SK-N-SH (cell line): ENCODE results near the gene IGF2. TPM values are rescaled to one million over a fixed set of nuclear protein-coding genes. Genes with fewer than 3 reads are reported as not detected.
A peak's percentile ranks its signal among the peaks of the same experiment; 100 is the strongest.

Source experiments
- CTCF ChIA-PET: fragments of 300-600, 350-600 bp; formaldehyde crosslinking; extraction: SDS; loops from one replicate; lab custom pipeline; 2021; lab: Yijun Ruan, JAX
- POLR2A ChIA-PET: fragments of 350-600 bp; sonication (Branson Sonifier 250); formaldehyde crosslinking; extraction: SDS; loops from one replicate; lab custom pipeline; 2020; ENCODE audit warnings: antibody characterized with exemption, inconsistent platforms; lab: Yijun Ruan, JAX
- DNase-seq: peaks from one replicate; pipeline ENCODE4 v3.0.0; 2012
- H2AFZ ChIP-seq: fragments of 200-600 bp; sonication (generic); 2 replicates; pipeline ENCODE4 v1.8.1; 2016; ENCODE audit warnings: antibody characterized with exemption, mild to moderate bottlenecking, low read depth
- H3F3A ChIP-seq: fragments of 200-600 bp; sonication (generic); replicated peaks from 2 replicates; pipeline ENCODE3; 2016; ENCODE audit warnings: antibody characterized with exemption, mild to moderate bottlenecking; ENCODE audit not compliant: insufficient read depth
- H3K27ac ChIP-seq, 2 experiments: fragments of 200-500 bp in 1 of 2; fragments of 200-600 bp in 1 of 2; sonication (Bioruptor generic) in 1 of 2; sonication (generic), shearing (Covaris generic) in 1 of 2; 2 replicates each; pipeline versions ENCODE4 v1.5.1 to v1.6.1; 2014 to 2016; ENCODE audit warnings: low read depth in 2 of 2, inconsistent platforms in 1 of 2, low read length in 1 of 2, mild to moderate bottlenecking in 1 of 2, mixed read lengths in 1 of 2
- H3K27me3 ChIP-seq: fragments of 200-600 bp; sonication (generic), shearing (Covaris generic); 2 replicates; pipeline ENCODE4 v1.6.1; 2016; ENCODE audit warnings: mixed run types; ENCODE audit not compliant: insufficient read depth
- H3K36me3 ChIP-seq, 2 experiments: fragments of 200-500 bp in 1 of 2; fragments of 200-600 bp in 1 of 2; sonication (Bioruptor generic) in 1 of 2; sonication (generic) in 1 of 2; replicated peaks in 1 of 2; 2 replicates each; pipeline versions ENCODE3 to v1.5.1; 2014 to 2016; ENCODE audit warnings: low read length in 1 of 2, mild to moderate bottlenecking in 1 of 2; ENCODE audit not compliant: insufficient read depth in 2 of 2, control insufficient read depth in 1 of 2
- H3K4me1 ChIP-seq, 2 experiments: fragments of 200-500 bp in 1 of 2; fragments of 200-600 bp in 1 of 2; sonication (Bioruptor generic) in 1 of 2; sonication (generic), shearing (Covaris generic) in 1 of 2; 2 replicates each; pipeline versions ENCODE4 v1.5.1 to v1.6.1; 2014 to 2016; ENCODE audit warnings: low read depth in 1 of 2, low read length in 1 of 2, mixed run types in 1 of 2; ENCODE audit not compliant: insufficient read depth in 2 of 2, control insufficient read depth in 1 of 2
- H3K4me2 ChIP-seq: fragments of 200-600 bp; sonication (generic), shearing (Covaris generic); 2 replicates; pipeline ENCODE4 v1.6.1; 2017; ENCODE audit warnings: mixed run types
- H3K4me3 ChIP-seq, 2 experiments: fragments of 200-500 bp in 1 of 2; fragments of 200-600 bp in 1 of 2; sonication (Bioruptor generic) in 1 of 2; sonication (generic), shearing (Covaris generic) in 1 of 2; 2 replicates each; pipeline versions ENCODE4 v1.5.1 to v1.8.1; 2014 to 2016; ENCODE audit warnings: low read depth in 2 of 2, inconsistent platforms in 1 of 2, low read length in 1 of 2, mild to moderate bottlenecking in 1 of 2, mixed read lengths in 1 of 2, moderate library complexity in 1 of 2
- H3K79me2 ChIP-seq: fragments of 200-600 bp; sonication (generic); 2 replicates; pipeline ENCODE4 v1.8.1; 2017; ENCODE audit warnings: mild to moderate bottlenecking; ENCODE audit not compliant: insufficient read depth
- H3K9ac ChIP-seq: fragments of 200-600 bp; sonication (generic); 2 replicates; pipeline ENCODE4 v1.6.1; 2017; ENCODE audit warnings: mixed run types
- H3K9me2 ChIP-seq: fragments of 200-600 bp; sonication (generic); 2 replicates; pipeline ENCODE4 v1.6.1; 2017; ENCODE audit warnings: mixed run types
- H3K9me3 ChIP-seq: fragments of 200-600 bp; sonication (generic); 2 replicates; pipeline ENCODE4 v1.6.1; 2017; ENCODE audit warnings: mixed run types, mild to moderate bottlenecking, moderate library complexity
- H4K20me1 ChIP-seq: fragments of 200-600 bp; sonication (generic); 2 replicates; pipeline ENCODE4 v1.6.1; 2017; ENCODE audit warnings: mild to moderate bottlenecking, mixed run types; ENCODE audit not compliant: insufficient read depth
- ELF1 ChIP-seq: IDR thresholded peaks from 2 replicates; pipeline ENCODE4 v1.4.0; 2012
- FOSL2 ChIP-seq: IDR thresholded peaks from 2 replicates; pipeline ENCODE4 v1.4.0; 2012; ENCODE audit warnings: low read depth, mild to moderate bottlenecking, moderate library complexity, borderline replicate concordance
- FOXJ3 ChIP-seq: sonication (generic); formaldehyde crosslinking; IDR thresholded peaks from 2 replicates; pipeline ENCODE4 v1.5.1; 2020; ENCODE audit warnings: mild to moderate bottlenecking, missing genetic modification reagents
- FOXM1 ChIP-seq: IDR thresholded peaks from 2 replicates; pipeline ENCODE4 v1.4.0; 2012; ENCODE audit warnings: low read depth, mild to moderate bottlenecking
- GABPA ChIP-seq: IDR thresholded peaks from 2 replicates; pipeline ENCODE4 v1.4.0; 2012; ENCODE audit warnings: low read depth, mild to moderate bottlenecking
- IRF3 ChIP-seq: fragments of 150-350 bp; IDR thresholded peaks from 2 replicates; pipeline ENCODE4 v1.6.1; 2016; ENCODE audit warnings: mild to moderate bottlenecking, low read depth, low read length
- JUND ChIP-seq: IDR thresholded peaks from 2 replicates; pipeline ENCODE4 v1.4.0; 2012
- MEF2A ChIP-seq: IDR thresholded peaks from 2 replicates; pipeline ENCODE4 v1.4.0; 2012; ENCODE audit warnings: low read depth, borderline replicate concordance
- MXI1 ChIP-seq: IDR thresholded peaks from 2 replicates; pipeline ENCODE4 v1.6.1; 2012; ENCODE audit warnings: mild to moderate bottlenecking, low read depth, low read length, improper control_type of control experiment
- PBX3 ChIP-seq: IDR thresholded peaks from 2 replicates; pipeline ENCODE4; 2012
- RAD21 ChIP-seq: IDR thresholded peaks from 2 replicates; pipeline ENCODE4 v1.6.1; 2012; ENCODE audit warnings: mild to moderate bottlenecking, low read length
- SIN3A ChIP-seq: IDR thresholded peaks from 2 replicates; pipeline ENCODE4 v1.6.1; 2012; ENCODE audit warnings: low read depth, mild to moderate bottlenecking, low read length, moderate library complexity, borderline replicate concordance
- YY1 ChIP-seq: IDR thresholded peaks from 2 replicates; pipeline ENCODE4 v1.4.0; 2012; ENCODE audit warnings: low read depth, mild to moderate bottlenecking
- WGBS: methylation state at CpG from one replicate; pipeline ENCODE4 v1.1.6; 2017; ENCODE audit warnings: low lambda C conversion rate; 5-methylcytosine and 5-hydroxymethylcytosine counted together
- polyA plus RNA-seq, 3 experiments: library from polyadenylated mRNA; depleted of rRNA; stranded (reverse); fragments of >200 nt; gene quantifications; 2 replicates each; pipeline ENCODE4 v1.2.3, GENCODE V29; 2012
- TF ChIP-seq, protein P1 (sequence below): fragments of 150-350 bp; IDR thresholded peaks from 2 replicates; pipeline ENCODE4 v1.6.1; 2017; ENCODE audit warnings: antibody characterized with exemption, low read length, low read depth, borderline replicate concordance
- TF ChIP-seq, protein P2 (sequence below): IDR thresholded peaks from 2 replicates; pipeline ENCODE4 v1.4.0; 2012; ENCODE audit warnings: low read depth, borderline replicate concordance

Gene IGF2
- polyA plus RNA-seq, 1 of the 3 experiments (the other 2 are of a cell fraction): 0.05 TPM

GRCh38 chr11:2173761-2174160, 34.6 kb upstream of the IGF2 start:
- Histone ChIP-seq H3K27ac (no peak overlapping the region), H3K4me2 (no peak overlapping the region), H3K9ac (no peak overlapping the region), H3K79me2 (no peaks in the 10 kb centered on the region), H2AFZ (no peak overlapping the region), H3K27me3 (no peaks in the 10 kb centered on the region), H3F3A (no peaks in the 10 kb centered on the region), H4K20me1 (no peaks in the 10 kb centered on the region), H3K4me1 (peaks cover 0 to 37% of the 10 kb centered on the region in 2 experiments; a peak in 1 of 4 replicates), H3K36me3 (no peaks in the 10 kb centered on the region), H3K9me3 (no peaks in the 10 kb centered on the region), H3K9me2 (no peaks in the 10 kb centered on the region), H3K4me3 (no peak overlapping the region)
- ChIA-PET CTCF (interaction anchor here (0.7 to 14.7 kb wide), 6 partner anchors 9 to 519 kb away, joined by 3 to 253 read pairs (median 6); partner anchors contain the start of gene INS), POLR2A (no interaction called here)
- 48% methylated on average over 4 of the region's 11 CpGs for WGBS
- DNase-seq: no peak
- no peak for TF ChIP-seq YY1
- no peak for TF ChIP-seq ELF1
- no peak for TF ChIP-seq MEF2A
- no peak for TF ChIP-seq GABPA
- no peak for TF ChIP-seq FOSL2
- no peak for TF ChIP-seq JUND
- TF ChIP-seq, protein P1, sequence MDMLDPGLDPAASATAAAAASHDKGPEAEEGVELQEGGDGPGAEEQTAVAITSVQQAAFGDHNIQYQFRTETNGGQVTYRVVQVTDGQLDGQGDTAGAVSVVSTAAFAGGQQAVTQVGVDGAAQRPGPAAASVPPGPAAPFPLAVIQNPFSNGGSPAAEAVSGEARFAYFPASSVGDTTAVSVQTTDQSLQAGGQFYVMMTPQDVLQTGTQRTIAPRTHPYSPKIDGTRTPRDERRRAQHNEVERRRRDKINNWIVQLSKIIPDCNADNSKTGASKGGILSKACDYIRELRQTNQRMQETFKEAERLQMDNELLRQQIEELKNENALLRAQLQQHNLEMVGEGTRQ: no peak
- no peak for TF ChIP-seq MXI1

DNA sequence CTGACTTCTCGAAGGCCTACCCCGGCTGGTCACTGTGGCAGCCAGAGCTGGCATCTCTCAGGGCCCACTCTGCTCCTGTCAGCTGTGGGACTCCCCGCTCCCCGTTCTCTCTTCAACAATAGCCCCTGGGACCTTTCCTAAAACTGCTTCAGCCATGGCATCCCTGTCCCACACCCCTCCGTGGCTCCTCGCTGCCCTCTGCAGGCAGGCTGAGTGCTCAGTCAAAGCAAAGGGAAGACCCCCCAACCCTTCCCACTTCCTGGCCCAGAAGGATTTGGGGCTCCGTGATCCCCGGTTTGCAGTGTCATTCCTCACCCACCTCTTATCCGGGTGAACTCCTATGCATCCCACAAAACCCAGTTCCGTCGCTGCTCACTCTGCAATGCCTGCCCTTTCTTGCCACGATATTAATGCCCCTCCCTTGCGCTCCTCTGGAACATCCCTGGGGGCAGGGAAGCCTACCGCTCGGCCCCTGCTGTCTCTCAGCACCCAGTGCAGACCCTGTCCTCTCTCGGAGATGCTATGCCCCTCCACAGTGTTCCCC, 34.0 kb upstream of the IGF2 start:
- no peaks in the 10 kb centered on the region for H3K79me2 ChIP-seq
- no peaks in the 10 kb centered on the region for H3K27me3 ChIP-seq
- no peak overlapping the region for H3K4me3 ChIP-seq
- H3F3A ChIP-seq: no peaks in the 10 kb centered on the region
- 56% methylated on average over 13 of the region's 16 CpGs for WGBS
- H2AFZ ChIP-seq: no peak overlapping the region
- peaks cover 0 to 42% of the 10 kb centered on the region in 2 experiments; a peak in 1 of 4 replicates for H3K4me1 ChIP-seq
- no peaks in the 10 kb centered on the region for H4K20me1 ChIP-seq
- POLR2A ChIA-PET: no interaction called here
- no peaks in the 10 kb centered on the region for H3K9me3 ChIP-seq
- no peak overlapping the region for H3K9ac ChIP-seq
- CTCF ChIA-PET: interaction anchor here (0.7 to 14.7 kb wide), 5 partner anchors 10 to 518 kb away, joined by 3 to 253 read pairs (median 5); partner anchors contain the start of gene INS
- TF ChIP-seq FOSL2: no peak
- peak; percentile 28; the same call in 1 of the 2 replicates for TF ChIP-seq RAD21
- H3K9me2 ChIP-seq: no peaks in the 10 kb centered on the region
- no peak overlapping the region for H3K27ac ChIP-seq
- H3K4me2 ChIP-seq: no peak overlapping the region
- DNase-seq: no peak
- H3K36me3 ChIP-seq: no peaks in the 10 kb centered on the region

DNA sequence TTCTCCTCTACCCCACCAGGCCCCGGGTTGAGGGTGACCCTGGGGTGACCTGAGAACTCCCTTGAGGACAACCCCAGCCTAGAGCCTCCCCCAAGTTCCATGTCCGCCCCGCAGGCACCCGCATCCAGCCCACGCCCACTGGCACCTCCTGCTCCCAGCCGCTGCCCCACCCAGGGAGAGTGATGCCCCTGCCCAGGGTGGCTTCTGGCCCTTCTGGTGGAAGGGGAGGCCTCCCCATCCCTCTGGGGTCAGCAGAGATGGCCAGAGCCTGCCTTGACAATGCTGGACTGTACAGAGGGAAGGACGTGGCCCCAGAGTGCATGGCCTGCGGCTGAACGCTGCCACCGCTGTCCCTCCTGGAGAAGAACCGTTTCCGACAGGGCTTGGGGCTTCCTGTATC, 33.5 kb upstream of the IGF2 start:
- Histone ChIP-seq H3K9me3 (no peaks in the 10 kb centered on the region), H3K27me3 (no peaks in the 10 kb centered on the region), H3K9me2 (no peaks in the 10 kb centered on the region), H3K9ac (no peak overlapping the region), H3K79me2 (no peaks in the 10 kb centered on the region), H3K4me1 (peaks cover 0 to 48% of the 10 kb centered on the region in 2 experiments; a peak in 1 of 4 replicates), H3K4me2 (no peak overlapping the region), H2AFZ (no peak overlapping the region), H3K4me3 (no peak overlapping the region), H4K20me1 (no peaks in the 10 kb centered on the region), H3F3A (no peaks in the 10 kb centered on the region), H3K27ac (no peak overlapping the region), H3K36me3 (no peaks in the 10 kb centered on the region)
- POLR2A ChIA-PET: no interaction called here
- CTCF ChIA-PET: interaction anchor here (1.5 to 14.7 kb wide), 2 partner anchors 18 to 248 kb away, joined by 5 to 253 read pairs; partner anchors contain the start of gene INS
- DNase-seq: no peak
- WGBS: 76% methylated on average over 11 of the region's 12 CpGs
- TF ChIP-seq, protein P1: no peak
- TF ChIP-seq FOXM1 (no peak), IRF3 (no peak), PBX3 (no peak), FOXJ3 (CRISPR knock-in tag) (no peak), SIN3A (no peak)
- TF ChIP-seq, protein P2, sequence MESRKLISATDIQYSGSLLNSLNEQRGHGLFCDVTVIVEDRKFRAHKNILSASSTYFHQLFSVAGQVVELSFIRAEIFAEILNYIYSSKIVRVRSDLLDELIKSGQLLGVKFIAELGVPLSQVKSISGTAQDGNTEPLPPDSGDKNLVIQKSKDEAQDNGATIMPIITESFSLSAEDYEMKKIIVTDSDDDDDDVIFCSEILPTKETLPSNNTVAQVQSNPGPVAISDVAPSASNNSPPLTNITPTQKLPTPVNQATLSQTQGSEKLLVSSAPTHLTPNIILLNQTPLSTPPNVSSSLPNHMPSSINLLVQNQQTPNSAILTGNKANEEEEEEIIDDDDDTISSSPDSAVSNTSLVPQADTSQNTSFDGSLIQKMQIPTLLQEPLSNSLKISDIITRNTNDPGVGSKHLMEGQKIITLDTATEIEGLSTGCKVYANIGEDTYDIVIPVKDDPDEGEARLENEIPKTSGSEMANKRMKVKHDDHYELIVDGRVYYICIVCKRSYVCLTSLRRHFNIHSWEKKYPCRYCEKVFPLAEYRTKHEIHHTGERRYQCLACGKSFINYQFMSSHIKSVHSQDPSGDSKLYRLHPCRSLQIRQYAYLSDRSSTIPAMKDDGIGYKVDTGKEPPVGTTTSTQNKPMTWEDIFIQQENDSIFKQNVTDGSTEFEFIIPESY: no peak
